MM.1S (cell line): ENCODE results near the gene ZNF771.

Experiments used
- CTCF ChIP-seq: fragments of 300-600 bp; sonication (generic); IDR thresholded peaks from 2 replicates; pipeline ENCODE4 v1.5.1; 2016; ENCODE audit warnings: antibody characterized with exemption, low read length, mixed read lengths
- EZH2 ChIP-seq: fragments of 300-600 bp; sonication (generic); optimal IDR thresholded peaks from 2 replicates; pipeline ENCODE3; 2017; ENCODE audit warnings: low read depth, mild to moderate bottlenecking, antibody characterized with exemption, low read length, mixed read lengths

GRCh38 chr16:30380072-30380802, 27.2 kb upstream of the ZNF771 start:
- TF ChIP-seq CTCF (no peak), EZH2 (no peak)
